ENCODE measurements around the gene LINC00305. TPM values are rescaled to one million over a fixed set of nuclear protein-coding genes. Genes with fewer than 3 reads are reported as not detected.

Gene LINC00305
- total RNA-seq, 2 donors from 2014 or later, result not detected

GRCh38 chr18:64131314-64131713, 17.6 kb downstream of the LINC00305 start:
- Histone ChIP-seq H3K27ac (no peak overlapping the region), H3K27me3 (no peaks in the 10 kb centered on the region)
- TF ChIP-seq CTCF (IDR thresholded peaks at IDR 0.05), result no peak

GRCh38 chr18:64127172-64127571, 21.7 kb downstream of the LINC00305 start:
- Histone ChIP-seq H3K36me3 (no peaks in the 10 kb centered on the region), H3K4me1 (no peaks in the 10 kb centered on the region), H3K4me3 (no peak overlapping the region), H3K9me3 (no peaks in the 10 kb centered on the region), H3K27me3 (no peaks in the 10 kb centered on the region), H3K27ac (no peak overlapping the region)
- TF ChIP-seq CTCF (IDR thresholded peaks at IDR 0.05), result no peak
- DNase-seq (ENCODE audit: low spot score), result no peak

More at GRCh38 chr18:64131314-64131713, 17.6 kb downstream of the LINC00305 start:
- Histone ChIP-seq H3K9me3 (no peaks in the 10 kb centered on the region), H3K4me1 (no peaks in the 10 kb centered on the region), H3K4me3 (no peak overlapping the region), H3K36me3 (no peaks in the 10 kb centered on the region)
- DNase-seq (ENCODE audit: low spot score), result no peak

GRCh38 chr18:64119916-64120315, 29.0 kb downstream of the LINC00305 start:
- Histone ChIP-seq H3K4me1 (no peaks in the 10 kb centered on the region), H3K4me3 (no peak overlapping the region), H3K9me3 (no peaks in the 10 kb centered on the region), H3K27ac (no peak overlapping the region), H3K36me3 (no peaks in the 10 kb centered on the region), H3K27me3 (no peaks in the 10 kb centered on the region)
- TF ChIP-seq CTCF (IDR thresholded peaks at IDR 0.05), result peak in 1 of 2 donors; percentile 31
- no peak for DNase-seq (ENCODE audit: low spot score)

- Histone ChIP-seq H3K36me3 (no peaks in the 10 kb centered on the region), H3K27ac (no peak overlapping the region), H3K4me3 (no peak overlapping the region), H3K4me1 (no peaks in the 10 kb centered on the region), H3K27me3 (no peaks in the 10 kb centered on the region), H3K9me3 (no peaks in the 10 kb centered on the region)
- no peak for DNase-seq (ENCODE audit: low spot score)
- TF ChIP-seq CTCF (IDR thresholded peaks at IDR 0.05), result no peak
Observed at GRCh38 chr18:64118406-64118805, 30.5 kb downstream of the LINC00305 start.

- DNase-seq (ENCODE audit: low spot score), result no peak
- Histone ChIP-seq H3K27me3 (no peaks in the 10 kb centered on the region), H3K27ac (no peak overlapping the region), H3K36me3 (no peaks in the 10 kb centered on the region), H3K4me1 (no peaks in the 10 kb centered on the region), H3K9me3 (no peaks in the 10 kb centered on the region), H3K4me3 (no peak overlapping the region)
- TF ChIP-seq CTCF (IDR thresholded peaks at IDR 0.05), result no peak
Observed at GRCh38 chr18:64116571-64117175, 32.2 kb downstream of the LINC00305 start.

GRCh38 chr18:64115881-64116280, 33.0 kb downstream of the LINC00305 start:
- Histone ChIP-seq H3K4me1 (no peaks in the 10 kb centered on the region), H3K4me3 (no peak overlapping the region)
- TF ChIP-seq CTCF (IDR thresholded peaks at IDR 0.05), result no peak

More at GRCh38 chr18:64115881-64116280, 33.0 kb downstream of the LINC00305 start:
- no peaks in the 10 kb centered on the region for H3K9me3 ChIP-seq
- no peaks in the 10 kb centered on the region for H3K27me3 ChIP-seq
- no peak overlapping the region for H3K27ac ChIP-seq
- no peak for DNase-seq (ENCODE audit: low spot score)
- no peaks in the 10 kb centered on the region for H3K36me3 ChIP-seq

All from right atrium auricular region (tissue), 2 donors.